Prostate gland (tissue), 2 donors: Measurements from ENCODE around the gene ZNF837. TPM values are rescaled to one million over a fixed set of nuclear protein-coding genes. Genes with fewer than 3 reads are reported as not detected.

Source experiments
- DNase-seq: peaks from one replicate; pipeline ENCODE4 v3.0.0-alpha.2; 2019; ENCODE audit warnings: low spot score
- H3K27ac ChIP-seq, 2 donors: fragments of 200-600 bp; sonication (generic); 2 replicates each; pipeline ENCODE4 v1.5.1; 2017 to 2019
- H3K27me3 ChIP-seq: fragments of 200-600 bp; sonication (generic); replicated peaks from 2 replicates; pipeline ENCODE4 v1.5.1; 2019; ENCODE audit not compliant: insufficient read depth
- H3K36me3 ChIP-seq, 2 donors: fragments of 200-600 bp; sonication (generic); 1 replicate in 1 of 2; 2 replicates in 1 of 2; pipeline versions ENCODE4 v1.5.1 to v1.8.1; 2017 to 2019
- H3K4me1 ChIP-seq: fragments of 200-600 bp; sonication (generic); replicated peaks from 2 replicates; pipeline ENCODE4 v1.5.1; 2019
- H3K4me3 ChIP-seq, 2 donors: fragments of 200-600 bp; sonication (generic); 2 replicates each; pipeline ENCODE4 v1.5.1; 2017 to 2019
- H3K9me3 ChIP-seq: fragments of 200-600 bp; sonication (generic); 2 replicates; pipeline ENCODE4 v1.5.1; 2017
- CTCF ChIP-seq, 4 experiments: fragments of 200-600 bp in 2 of 4; fragments of 450-650 bp in 2 of 4; sonication (generic) in 2 of 4; IDR thresholded peaks; 1 replicate in 3 of 4; 2 replicates in 1 of 4; pipeline ENCODE4 v1.5.1; 2016 to 2019; ENCODE audit warnings: antibody characterized with exemption in 4 of 4, mild to moderate bottlenecking in 2 of 4, moderate library complexity in 2 of 4
- POLR2A ChIP-seq: fragments of 450-650 bp; IDR thresholded peaks from one replicate; pipeline ENCODE4 v1.6.1; 2016; ENCODE audit warnings: antibody characterized with exemption, mild to moderate bottlenecking
- POLR2AphosphoS5 ChIP-seq: sonication (generic); formaldehyde crosslinking; IDR thresholded peaks from one replicate; pipeline ENCODE4 v1.6.1; 2017; ENCODE audit warnings: antibody characterized with exemption
- WGBS: methylation state at CpG from one replicate; pipeline ENCODE4 v1.1.5; 2018; 5-methylcytosine and 5-hydroxymethylcytosine counted together
- intact Hi-C: fragments of 100-400 bp; cut with DNase I; formaldehyde crosslinking; loops from one replicate; pipeline ENCODE4 v1.14.2; 2022
- total RNA-seq, 2 donors: library from RNA; depleted of rRNA; stranded (reverse); fragments of >200 nt; gene quantifications; one replicate each; pipeline ENCODE4 v1.1.0, GENCODE V29; 2016

The ZNF837 gene
- total RNA-seq, 2 donors from 2014 or later, result 12.2 to 15.7 TPM

GRCh38 chr19:58392945-58393724 is 12.3 kb upstream of the ZNF837 start:
- Histone ChIP-seq H3K27ac (no peak overlapping the region), H3K4me1 (no peaks in the 10 kb centered on the region), H3K4me3 (no peak overlapping the region), H3K36me3 (peaks cover 12 to 22% of the 10 kb centered on the region in 2 donors), H3K27me3 (no peaks in the 10 kb centered on the region), H3K9me3 (no peaks in the 10 kb centered on the region)
- 91% methylated on average over 26 of the region's 26 CpGs for WGBS
- intact Hi-C loops, result no loop called here
- TF ChIP-seq POLR2A (no peak), POLR2AphosphoS5 (no peak), CTCF (IDR thresholded peaks at IDR 0.05) (no peak)
- no peak for DNase-seq

GRCh38 chr19:58388175-58388526 is 7.3 kb upstream of the ZNF837 start:
- H3K9me3 ChIP-seq, result no peaks in the 10 kb centered on the region
- no peaks in the 10 kb centered on the region for H3K27me3 ChIP-seq
- TF ChIP-seq CTCF (IDR thresholded peaks at IDR 0.05), result no peak
- TF ChIP-seq POLR2A, result no peak
- no peak for TF ChIP-seq POLR2AphosphoS5
- WGBS, result 84% methylated on average over 3 of the region's 3 CpGs
- no peak for DNase-seq
- H3K27ac ChIP-seq, result no peak overlapping the region
- peaks cover 3 to 6% of the 10 kb centered on the region in 2 donors for H3K36me3 ChIP-seq
- H3K4me3 ChIP-seq, result peak overlapping the region in 1 of 2 donors; percentile 67
- peaks cover 7% of the 10 kb centered on the region for H3K4me1 ChIP-seq
- intact Hi-C loops, result no loop called here

DNA sequence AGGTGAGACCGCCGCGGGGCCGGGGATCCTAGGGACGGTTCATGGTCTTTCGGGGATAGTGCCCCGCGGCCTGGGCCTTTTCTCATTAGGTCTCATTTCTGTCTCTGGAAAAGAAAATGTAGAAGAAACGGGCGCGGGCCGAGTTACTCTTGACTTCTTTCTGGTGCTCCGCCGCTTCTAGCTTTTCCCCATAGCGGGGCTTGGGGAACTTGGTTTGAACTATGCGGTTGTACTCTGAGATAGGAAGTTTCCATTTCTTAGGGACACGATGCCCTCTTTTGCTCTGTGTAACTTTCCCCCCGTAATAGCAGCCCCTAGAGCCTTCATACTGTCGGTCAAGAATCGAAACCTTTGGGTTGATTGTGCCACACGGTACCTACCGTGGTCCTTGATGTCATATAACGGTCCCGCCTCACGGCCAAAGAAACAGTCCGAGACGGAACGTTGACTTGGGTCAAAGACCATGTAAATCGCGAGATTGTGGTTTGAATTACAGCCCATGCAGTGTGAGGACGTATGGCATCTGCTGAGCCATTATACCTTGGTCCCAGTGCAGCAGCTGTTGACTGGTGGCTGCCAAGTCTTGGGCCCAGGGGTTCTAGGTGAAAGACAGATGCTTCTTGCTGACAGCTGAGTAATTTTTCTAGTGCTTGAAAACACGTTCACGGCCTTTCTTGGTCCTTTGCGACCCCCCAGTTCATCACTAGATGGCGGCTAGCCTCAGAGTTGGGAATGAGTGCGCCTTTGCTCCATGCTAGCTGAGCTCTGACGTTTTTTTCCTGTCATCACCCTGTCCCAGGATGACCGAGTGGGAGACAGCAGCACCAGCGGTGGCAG is 6.7 kb upstream of the ZNF837 start:
- Histone ChIP-seq H3K36me3 (peaks cover 0 to under 1% of the 10 kb centered on the region in 2 donors), H3K27ac (peak overlapping the region; percentile 92 to 94), H3K9me3 (no peaks in the 10 kb centered on the region), H3K4me1 (peaks cover 7% of the 10 kb centered on the region), H3K27me3 (no peaks in the 10 kb centered on the region), H3K4me3 (peak overlapping the region; percentile 53 to 67)
- no peak for DNase-seq
- TF ChIP-seq POLR2A, result no peak
- no peak for TF ChIP-seq CTCF (IDR thresholded peaks at IDR 0.05)
- no peak for TF ChIP-seq POLR2AphosphoS5
- 8% methylated on average over 39 of the region's 39 CpGs for WGBS
- intact Hi-C loops, result no loop called here

- under 1% methylated on average over 58 of the region's 64 CpGs for WGBS
- peaks cover 10% of the 10 kb centered on the region for H3K4me1 ChIP-seq
- peak; percentile 95 for DNase-seq
- H3K27ac ChIP-seq, result peak within 1 kb of the TSS; percentile 92 to 94
- intact Hi-C loops, result no loop called here
- no peaks in the 10 kb centered on the region for H3K27me3 ChIP-seq
- peak within 1 kb of the TSS; percentile 53 to 67 for H3K4me3 ChIP-seq
- no peaks in the 10 kb centered on the region for H3K9me3 ChIP-seq
- TF ChIP-seq POLR2A, result peak; percentile 36
- peak in 2 of 4 experiments; percentile 7 to 12 for TF ChIP-seq CTCF (IDR thresholded peaks at IDR 0.05)
- TF ChIP-seq POLR2AphosphoS5, result peak; percentile 98
- H3K36me3 ChIP-seq, result no peaks in the 10 kb centered on the region
Observed at GRCh38 chr19:58386576-58387337, 5.9 kb upstream of the ZNF837 start, which contains the start of gene RPS5. RPS5 (plus strand) TSS chr19:58387269; CDS start chr19:58388138, 869 bp downstream.
